HepG2 (cell line): ENCODE results near the gene CBY1. TPM values are rescaled to one million over a fixed set of nuclear protein-coding genes. Genes with fewer than 3 reads are reported as not detected.

ENCODE experiments used
- CAMTA2 ChIP-seq: sonication (generic); formaldehyde crosslinking; IDR thresholded peaks from 2 replicates; pipeline ENCODE4 v1.4.0; 2020; ENCODE audit warnings: mild to moderate bottlenecking, missing genetic modification reagents, borderline replicate concordance
- IKZF4 ChIP-seq: sonication (generic); formaldehyde crosslinking; IDR thresholded peaks from 2 replicates; pipeline ENCODE4 v1.5.1; 2020; ENCODE audit warnings: borderline replicate concordance, mild to moderate bottlenecking, low read depth, missing genetic modification reagents; ENCODE audit errors: not compliant biosample characterization
- MAFG ChIP-seq: sonication (generic); formaldehyde crosslinking; IDR thresholded peaks from 2 replicates; pipeline ENCODE4 v1.5.1; 2020; ENCODE audit warnings: mild to moderate bottlenecking, missing genetic modification reagents
- NFRKB ChIP-seq: fragments of 450-650 bp; IDR thresholded peaks from 2 replicates; pipeline ENCODE4 v1.6.1; 2017
- NR1H2 ChIP-seq: sonication (generic); formaldehyde crosslinking; IDR thresholded peaks from 2 replicates; pipeline ENCODE4 v1.8.1; 2022; ENCODE audit warnings: low read depth, missing genetic modification reagents, borderline replicate concordance
- ZFY ChIP-seq: sonication (generic); formaldehyde crosslinking; IDR thresholded peaks from 2 replicates; pipeline ENCODE4 v1.4.0; 2020; ENCODE audit warnings: missing genetic modification reagents
- ZNF557 ChIP-seq: sonication (generic); formaldehyde crosslinking; IDR thresholded peaks from 2 replicates; pipeline ENCODE4 v1.4.0; 2020; ENCODE audit warnings: missing genetic modification reagents
- ZNF614 ChIP-seq: IDR thresholded peaks from 2 replicates; pipeline ENCODE4 v1.6.1; 2018; ENCODE audit warnings: missing biosample characterization, missing genetic modification reagents, inconsistent platforms, borderline replicate concordance
- ZNF775 ChIP-seq: sonication (generic); formaldehyde crosslinking; IDR thresholded peaks from 2 replicates; pipeline ENCODE4 v1.4.0; 2020; ENCODE audit warnings: missing genetic modification reagents, mild to moderate bottlenecking, moderate library complexity, borderline replicate concordance
- polyA plus RNA-seq, 8 experiments: library from polyadenylated mRNA; depleted of rRNA in 3 of 8; stranded (reverse) in 7 of 8; unstranded in 1 of 8; fragments of >200 nt; fragmentation: Illumina TruSeq in 4 of 8; extraction: Trizol in 4 of 8; gene quantifications; 2 replicates each; pipeline versions ENCODE4 v1.2.1 to v1.2.3, GENCODE V29; 2011 to 2016; ENCODE audit warnings: low read depth in 4 of 8, missing spikeins in 1 of 8, mixed read lengths in 1 of 8; ENCODE audit not compliant: insufficient read depth in 1 of 8
- total RNA-seq, 5 experiments: library from RNA; depleted of rRNA; stranded (reverse); fragments of >200 nt; fragmentation: Illumina TruSeq; extraction: Trizol; gene quantifications; 2 replicates each; pipeline ENCODE4 v1.2.3, GENCODE V29; 2016; ENCODE audit warnings: low read depth in 1 of 5
- TF ChIP-seq, protein P1 (sequence below), 2 experiments: fragments of 450-650 bp in 1 of 2; sonication (generic) in 1 of 2; formaldehyde crosslinking in 1 of 2; IDR thresholded peaks; 2 replicates each; pipeline versions ENCODE4 v1.6.1 to v1.8.0; 2016 to 2022; ENCODE audit warnings: antibody characterized with exemption in 1 of 2, mild to moderate bottlenecking in 1 of 2, missing genetic modification reagents in 1 of 2
- TF ChIP-seq, protein P2 (sequence below): sonication (generic); formaldehyde crosslinking; IDR thresholded peaks from 2 replicates; pipeline ENCODE4 v1.8.1; 2023; ENCODE audit warnings: mild to moderate bottlenecking, inconsistent platforms, moderate library complexity, missing genetic modification reagents, borderline replicate concordance
- TF ChIP-seq, protein P3 (sequence below): IDR thresholded peaks from 2 replicates; pipeline ENCODE4 v1.6.1; 2016; ENCODE audit warnings: missing genetic modification reagents, missing compliant biosample characterization
- TF ChIP-seq, protein P4 (sequence below): sonication (generic); formaldehyde crosslinking; IDR thresholded peaks from 2 replicates; pipeline ENCODE4 v1.4.0; 2020; ENCODE audit warnings: mild to moderate bottlenecking, missing genetic modification reagents, borderline replicate concordance

Gene CBY1
- total and polyA plus RNA-seq, 2 of the 13 experiments (the other 11 are each of a cell fraction or from before 2014, with no cell fraction given): 19.7 to 20.3 TPM

DNA sequence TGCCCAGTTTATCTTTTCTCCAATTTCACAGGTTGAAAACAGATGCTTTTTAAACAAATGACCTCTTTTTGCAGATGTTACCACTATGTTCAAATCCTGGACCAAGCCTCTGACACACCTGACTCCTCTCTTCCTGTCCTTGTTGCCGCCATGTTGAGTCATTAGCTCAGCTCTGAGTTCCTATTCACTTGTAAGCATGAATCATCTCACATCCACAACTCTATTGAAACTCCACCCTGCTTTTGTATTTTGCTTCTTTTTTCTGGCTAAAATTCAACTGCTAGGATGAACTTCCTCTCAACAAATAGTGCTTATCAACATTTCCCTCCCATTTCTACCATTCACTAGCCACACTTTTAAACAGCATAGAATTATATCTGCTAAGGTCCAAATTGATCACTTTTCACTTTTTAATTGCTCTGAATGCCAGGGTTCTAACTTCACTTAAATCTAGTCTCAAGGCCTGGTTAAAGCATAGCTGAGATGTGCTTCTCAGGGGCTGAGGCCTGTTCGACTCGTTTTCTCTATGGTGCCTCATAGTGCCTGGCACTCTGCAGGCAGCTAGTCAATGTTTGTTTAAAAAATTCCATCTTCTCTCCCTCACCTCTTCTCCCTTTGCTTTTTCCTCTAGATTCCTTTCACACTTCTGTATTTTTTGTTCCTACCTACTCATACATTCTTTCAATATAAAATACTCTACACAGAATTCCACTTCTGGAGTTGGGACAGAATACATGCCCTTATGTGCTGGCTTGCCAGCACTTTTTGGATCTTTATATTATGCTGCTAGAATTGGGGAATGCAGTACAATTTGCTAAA, 40.4 kb downstream of the CBY1 start (continued):
- TF ChIP-seq, protein P1, sequence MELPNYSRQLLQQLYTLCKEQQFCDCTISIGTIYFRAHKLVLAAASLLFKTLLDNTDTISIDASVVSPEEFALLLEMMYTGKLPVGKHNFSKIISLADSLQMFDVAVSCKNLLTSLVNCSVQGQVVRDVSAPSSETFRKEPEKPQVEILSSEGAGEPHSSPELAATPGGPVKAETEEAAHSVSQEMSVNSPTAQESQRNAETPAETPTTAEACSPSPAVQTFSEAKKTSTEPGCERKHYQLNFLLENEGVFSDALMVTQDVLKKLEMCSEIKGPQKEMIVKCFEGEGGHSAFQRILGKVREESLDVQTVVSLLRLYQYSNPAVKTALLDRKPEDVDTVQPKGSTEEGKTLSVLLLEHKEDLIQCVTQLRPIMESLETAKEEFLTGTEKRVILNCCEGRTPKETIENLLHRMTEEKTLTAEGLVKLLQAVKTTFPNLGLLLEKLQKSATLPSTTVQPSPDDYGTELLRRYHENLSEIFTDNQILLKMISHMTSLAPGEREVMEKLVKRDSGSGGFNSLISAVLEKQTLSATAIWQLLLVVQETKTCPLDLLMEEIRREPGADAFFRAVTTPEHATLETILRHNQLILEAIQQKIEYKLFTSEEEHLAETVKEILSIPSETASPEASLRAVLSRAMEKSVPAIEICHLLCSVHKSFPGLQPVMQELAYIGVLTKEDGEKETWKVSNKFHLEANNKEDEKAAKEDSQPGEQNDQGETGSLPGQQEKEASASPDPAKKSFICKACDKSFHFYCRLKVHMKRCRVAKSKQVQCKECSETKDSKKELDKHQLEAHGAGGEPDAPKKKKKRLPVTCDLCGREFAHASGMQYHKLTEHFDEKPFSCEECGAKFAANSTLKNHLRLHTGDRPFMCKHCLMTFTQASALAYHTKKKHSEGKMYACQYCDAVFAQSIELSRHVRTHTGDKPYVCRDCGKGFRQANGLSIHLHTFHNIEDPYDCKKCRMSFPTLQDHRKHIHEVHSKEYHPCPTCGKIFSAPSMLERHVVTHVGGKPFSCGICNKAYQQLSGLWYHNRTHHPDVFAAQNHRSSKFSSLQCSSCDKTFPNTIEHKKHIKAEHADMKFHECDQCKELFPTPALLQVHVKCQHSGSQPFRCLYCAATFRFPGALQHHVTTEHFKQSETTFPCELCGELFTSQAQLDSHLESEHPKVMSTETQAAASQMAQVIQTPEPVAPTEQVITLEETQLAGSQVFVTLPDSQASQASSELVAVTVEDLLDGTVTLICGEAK (IDR thresholded peaks at IDR 0.05): no peak
- TF ChIP-seq, protein P1 (CRISPR knock-in tag; IDR thresholded peaks at IDR 0.05): no peak
- TF ChIP-seq ZNF557 (no peak), MAFG (CRISPR knock-in tag) (no peak), IKZF4 (CRISPR knock-in tag) (no peak), NR1H2 (CRISPR knock-in tag) (no peak), CAMTA2 (CRISPR knock-in tag) (no peak), NFRKB (no peak), ZFY (CRISPR knock-in tag) (peak; percentile 46; the same call in 1 of the 2 replicates), ZNF614 (CRISPR knock-in tag) (peak; percentile 23; the same call in 1 of the 2 replicates), ZNF775 (CRISPR knock-in tag) (peak; percentile 99)
- TF ChIP-seq, protein P2, sequence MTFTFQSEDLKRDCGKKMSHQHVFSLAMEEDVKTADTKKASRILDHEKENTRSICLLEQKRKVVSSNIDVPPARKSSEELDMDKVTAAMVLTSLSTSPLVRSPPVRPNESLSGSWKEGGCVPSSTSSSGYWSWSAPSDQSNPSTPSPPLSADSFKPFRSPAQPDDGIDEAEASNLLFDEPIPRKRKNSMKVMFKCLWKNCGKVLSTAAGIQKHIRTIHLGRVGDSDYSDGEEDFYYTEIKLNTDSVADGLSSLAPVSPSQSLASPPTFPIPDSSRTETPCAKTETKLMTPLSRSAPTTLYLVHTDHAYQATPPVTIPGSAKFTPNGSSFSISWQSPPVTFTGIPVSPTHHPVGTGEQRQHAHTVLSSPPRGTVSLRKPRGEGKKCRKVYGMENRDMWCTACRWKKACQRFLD: no peak
- TF ChIP-seq, protein P3, sequence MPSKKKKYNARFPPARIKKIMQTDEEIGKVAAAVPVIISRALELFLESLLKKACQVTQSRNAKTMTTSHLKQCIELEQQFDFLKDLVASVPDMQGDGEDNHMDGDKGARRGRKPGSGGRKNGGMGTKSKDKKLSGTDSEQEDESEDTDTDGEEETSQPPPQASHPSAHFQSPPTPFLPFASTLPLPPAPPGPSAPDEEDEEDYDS (CRISPR knock-in tag): 0 out of 2 replicates have a peak, but pooled peaks have one; percentile 3
- TF ChIP-seq, protein P4, sequence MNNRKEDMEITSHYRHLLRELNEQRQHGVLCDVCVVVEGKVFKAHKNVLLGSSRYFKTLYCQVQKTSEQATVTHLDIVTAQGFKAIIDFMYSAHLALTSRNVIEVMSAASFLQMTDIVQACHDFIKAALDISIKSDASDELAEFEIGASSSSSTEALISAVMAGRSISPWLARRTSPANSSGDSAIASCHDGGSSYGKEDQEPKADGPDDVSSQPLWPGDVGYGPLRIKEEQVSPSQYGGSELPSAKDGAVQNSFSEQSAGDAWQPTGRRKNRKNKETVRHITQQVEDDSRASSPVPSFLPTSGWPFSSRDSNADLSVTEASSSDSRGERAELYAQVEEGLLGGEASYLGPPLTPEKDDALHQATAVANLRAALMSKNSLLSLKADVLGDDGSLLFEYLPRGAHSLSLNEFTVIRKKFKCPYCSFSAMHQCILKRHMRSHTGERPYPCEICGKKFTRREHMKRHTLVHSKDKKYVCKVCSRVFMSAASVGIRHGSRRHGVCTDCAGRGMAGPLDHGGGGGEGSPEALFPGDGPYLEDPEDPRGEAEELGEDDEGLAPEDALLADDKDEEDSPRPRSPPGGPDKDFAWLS (CRISPR knock-in tag): no peak
